K562 (cell line): Measurements from ENCODE around the gene ERLIN1. TPM values are rescaled to one million over a fixed set of nuclear protein-coding genes. Genes with fewer than 3 reads are reported as not detected.

Experiments used
- ATAC-seq: fragments of 200-7000 bp; cut with Tn5 transposase; 3 replicates; pipeline ENCODE4 v1.9.1; 2020; ENCODE audit warnings: moderate library complexity
- BruUV-seq: library from RNA; stranded (reverse); fragments of 400-500 nt; replicated peaks from 2 replicates; lab custom pipeline; 2021; lab: Mats Ljungman, UMichigan
- CTCF ChIA-PET: fragments of 300-600 bp; formaldehyde crosslinking; extraction: SDS; loops from one replicate; lab custom pipeline; 2021; ENCODE audit warnings: low intra/inter-chr PET ratio; lab: Yijun Ruan, JAX
- POLR2A ChIA-PET: fragments of 300-600, 350-650 bp; sonication (Branson Sonifier 250); formaldehyde crosslinking; extraction: SDS; loops from one replicate; lab custom pipeline; 2021; ENCODE audit warnings: antibody characterized with exemption, inconsistent platforms; lab: Yijun Ruan, JAX
- DNase-seq, 4 experiments: peaks; one replicate each; pipeline versions ENCODE4 v3.0.0 to v3.0.0-alpha.2; 2011 to 2018; ENCODE audit warnings: low spot score in 3 of 4, mixed read lengths in 3 of 4; ENCODE audit errors: extremely low read depth in 1 of 4
- FAIRE-seq: peaks from 2 replicates; lab custom pipeline; 2011; peaks lifted over from hg19 to GRCh38; lab: Jason Lieb, UNC
- H2AFZ ChIP-seq: 2 replicates; pipeline ENCODE4 v1.6.0; 2011; ENCODE audit warnings: low read depth, low read length, control low read depth, inconsistent platforms
- H3K27ac ChIP-seq: fragments of 200-600 bp; 3 replicates; pipeline ENCODE4 v1.8.0; 2011; ENCODE audit warnings: low read depth, mild to moderate bottlenecking, control low read depth, inconsistent platforms, low read length, moderate library complexity, mixed read lengths; ENCODE audit errors: extremely low read depth
- H3K27me3 ChIP-seq, 2 experiments: fragments of 300-600 bp in 1 of 2; 2 replicates in 1 of 2; 3 replicates in 1 of 2; pipeline versions ENCODE4 v1.6.0 to v1.8.0; 2011; ENCODE audit warnings: inconsistent platforms in 2 of 2, low read length in 2 of 2, mild to moderate bottlenecking in 1 of 2, mixed read lengths in 1 of 2, moderate library complexity in 1 of 2; ENCODE audit not compliant: control insufficient read depth in 2 of 2, insufficient read depth in 2 of 2
- H3K36me3 ChIP-seq: fragments of 300-600 bp; 3 replicates; pipeline ENCODE4 v1.8.0; 2011; ENCODE audit warnings: mild to moderate bottlenecking, low read length, inconsistent platforms; ENCODE audit not compliant: control insufficient read depth, insufficient read depth
- H3K4me1 ChIP-seq, 2 experiments: fragments of 200-600 bp in 1 of 2; replicated peaks in 1 of 2; 2 replicates in 1 of 2; 3 replicates in 1 of 2; pipeline versions ENCODE4 v1.5.1 to v1.8.0; 2011; ENCODE audit warnings: inconsistent platforms in 2 of 2, low read length in 2 of 2, mild to moderate bottlenecking in 1 of 2, mixed read lengths in 1 of 2, moderate library complexity in 1 of 2; ENCODE audit not compliant: control insufficient read depth in 2 of 2, insufficient read depth in 2 of 2
- H3K4me2 ChIP-seq: 2 replicates; pipeline ENCODE4 v1.6.1; 2011; ENCODE audit warnings: low read length, control low read depth, inconsistent platforms, mixed read lengths; ENCODE audit not compliant: insufficient read depth
- H3K4me3 ChIP-seq: fragments of 200-600 bp; sonication (generic), shearing (Covaris generic); 2 replicates; pipeline ENCODE4 v1.5.1; 2016; ENCODE audit warnings: control low read depth, inconsistent platforms
- H3K79me2 ChIP-seq: fragments of 200-600 bp; 3 replicates; pipeline ENCODE4 v1.8.0; 2011; ENCODE audit warnings: low read length, inconsistent platforms; ENCODE audit not compliant: control insufficient read depth, insufficient read depth
- H3K9ac ChIP-seq, 2 experiments: 2 replicates each; pipeline versions ENCODE4 v1.6.0 to v1.6.1; 2011; ENCODE audit warnings: low read depth in 2 of 2, low read length in 2 of 2, control low read depth in 1 of 2, inconsistent platforms in 1 of 2, mild to moderate bottlenecking in 1 of 2, mixed read lengths in 1 of 2; ENCODE audit not compliant: insufficient read depth in 1 of 2
- H3K9me1 ChIP-seq: one replicate; pipeline ENCODE4 v1.6.0; 2011; ENCODE audit warnings: inconsistent platforms, mild to moderate bottlenecking, low read length, moderate library complexity; ENCODE audit not compliant: control insufficient read depth, insufficient read depth
- H3K9me3 ChIP-seq: replicated peaks from 2 replicates; pipeline ENCODE4 v1.5.1; 2011; ENCODE audit warnings: low read depth, low read length, inconsistent platforms; ENCODE audit not compliant: control insufficient read depth, insufficient read depth
- H4K20me1 ChIP-seq: replicated peaks from 2 replicates; pipeline ENCODE4 v1.6.1; 2011; ENCODE audit warnings: low read length, inconsistent platforms, mixed read lengths; ENCODE audit not compliant: control insufficient read depth, insufficient read depth
- CUX1 ChIP-seq: fragments of 200-800 bp; sonication (Bioruptor generic); IDR thresholded peaks from 2 replicates; pipeline ENCODE4 v1.6.1; 2016; ENCODE audit warnings: missing genetic modification characterization, missing compliant biosample characterization
- HNRNPH1 ChIP-seq: fragments of 200-400 bp; formaldehyde crosslinking; optimal IDR thresholded peaks from 2 replicates; pipeline ENCODE3; 2017; ENCODE audit warnings: low read depth, mild to moderate bottlenecking, low read length, moderate library complexity
- MCM5 ChIP-seq: fragments of 450-650 bp; IDR thresholded peaks from 2 replicates; pipeline ENCODE4 v1.6.1; 2016; ENCODE audit warnings: low read depth
- NFE2 ChIP-seq: IDR thresholded peaks from 2 replicates; pipeline ENCODE4 v1.6.1; 2014; ENCODE audit warnings: antibody characterized with exemption, low read depth
- ZNF217 ChIP-seq: sonication (generic); formaldehyde crosslinking; IDR thresholded peaks from 2 replicates; pipeline ENCODE4 v1.8.0; 2022; ENCODE audit warnings: mild to moderate bottlenecking, missing genetic modification reagents
- WGBS: fragments of 100-300 bp; shearing (Covaris generic); methylation state at CpG from one replicate; pipeline ENCODE4 v1.1.6; 2016; ENCODE audit warnings: low coverage, mixed read lengths; ENCODE audit not compliant: insufficient coverage; ENCODE audit errors: missing lambda C conversion rate; 5-methylcytosine and 5-hydroxymethylcytosine counted together
- in situ Hi-C: fragments of 300-500 bp; cut with MboI; formaldehyde crosslinking; loops from 4 replicates; pipeline ENCODE4 v1.15.0; 2018; ENCODE audit warnings: inconsistent platforms, mixed read lengths
- intact Hi-C: fragments of 100-400 bp; cut with micrococcal nuclease; formaldehyde crosslinking; loops from 2 replicates; pipeline ENCODE4 v1.14.2; 2022
- polyA plus RNA-seq, 8 experiments: library from polyadenylated mRNA; depleted of rRNA in 4 of 8; stranded (reverse) in 5 of 8; unstranded in 3 of 8; fragments of >200 nt; fragmentation: Nextera tagmentation in 2 of 8; fragmentation: Illumina TruSeq in 1 of 8; extraction: Ambion mirVana in 2 of 8; extraction: Trizol in 1 of 8; gene quantifications; 2 replicates each; pipeline versions ENCODE4 v1.2.1 to v1.2.3, GENCODE V29; 2011 to 2014; ENCODE audit warnings: inconsistent platforms in 1 of 8, missing spikeins in 1 of 8
- total RNA-seq, 7 experiments: library from RNA; depleted of rRNA in 6 of 7; stranded (reverse); fragments of >200 nt in 6 of 7; fragmentation: Illumina TruSeq in 2 of 7; extraction: Trizol in 2 of 7; gene quantifications; 2 replicates each; pipeline versions ENCODE4 v1.2.1 to v1.2.3, GENCODE V29; 2011 to 2021; ENCODE audit warnings: low replicate concordance in 1 of 7

ERLIN1 gene
- total and polyA plus RNA-seq, 9 of the 15 experiments (the other 6 are each of a cell fraction or from before 2014, with no cell fraction given): 9.8 to 26.8 (median 15.5) TPM

- H3K27ac ChIP-seq: no peak overlapping the region
- POLR2A ChIA-PET: no interaction called here
- 0% methylated on average over 1 of the region's 1 CpG for WGBS
- H4K20me1 ChIP-seq: no peaks in the 10 kb centered on the region
- H2AFZ ChIP-seq: no peak overlapping the region
- 0 out of 5 replicates have a peak, but pooled peaks cover 0 to 6% of the 10 kb centered on the region in 2 experiments for H3K27me3 ChIP-seq
- H3K9me1 ChIP-seq: no peaks in the 10 kb centered on the region
- in situ Hi-C loops (no loop called here), intact Hi-C loops (no loop called here)
- peaks cover 0 to 8% of the 10 kb centered on the region in 2 experiments; a peak in 2 of 5 replicates for H3K4me1 ChIP-seq
- no peak overlapping the region for H3K4me2 ChIP-seq
- CTCF ChIA-PET: no interaction called here
- BruUV-seq: no TSS peak
- H3K36me3 ChIP-seq: no peaks in the 10 kb centered on the region
- TF ChIP-seq HNRNPH1 (no peak), NFE2 (peak; percentile 18; the same call in 1 of the 2 replicates), ZNF217 (CRISPR knock-in tag) (no peak), CUX1 (CRISPR knock-in tag) (no peak), MCM5 (no peak)
- H3K79me2 ChIP-seq: no peaks in the 10 kb centered on the region
- no peak for ATAC-seq
- no peak for DNase-seq
- no peak overlapping the region for H3K9ac ChIP-seq
- FAIRE-seq: no peak
- H3K4me3 ChIP-seq: no peak overlapping the region
- no peaks in the 10 kb centered on the region for H3K9me3 ChIP-seq
Observed at GRCh38 chr10:100133801-100134200, 52.0 kb downstream of the ERLIN1 start.
